GM12864 (cell line): Measurements from ENCODE around the gene PARN.

Source experiments
- DNase-seq: peaks from one replicate; pipeline ENCODE4 v3.0.0-alpha.2; 2011; ENCODE audit warnings: low read depth
- H3K4me3 ChIP-seq: 2 replicates; pipeline ENCODE4 v1.5.1; 2011; ENCODE audit warnings: mild to moderate bottlenecking, low read depth, low read length, control low read depth
- TF ChIP-seq, protein P1 (sequence below): IDR thresholded peaks from 2 replicates; pipeline ENCODE4 v1.5.1; 2011; ENCODE audit warnings: low read depth, mild to moderate bottlenecking, moderate library complexity, low read length, control low read depth, inconsistent platforms; ENCODE audit errors: missing control alignments

PARN gene

DNA sequence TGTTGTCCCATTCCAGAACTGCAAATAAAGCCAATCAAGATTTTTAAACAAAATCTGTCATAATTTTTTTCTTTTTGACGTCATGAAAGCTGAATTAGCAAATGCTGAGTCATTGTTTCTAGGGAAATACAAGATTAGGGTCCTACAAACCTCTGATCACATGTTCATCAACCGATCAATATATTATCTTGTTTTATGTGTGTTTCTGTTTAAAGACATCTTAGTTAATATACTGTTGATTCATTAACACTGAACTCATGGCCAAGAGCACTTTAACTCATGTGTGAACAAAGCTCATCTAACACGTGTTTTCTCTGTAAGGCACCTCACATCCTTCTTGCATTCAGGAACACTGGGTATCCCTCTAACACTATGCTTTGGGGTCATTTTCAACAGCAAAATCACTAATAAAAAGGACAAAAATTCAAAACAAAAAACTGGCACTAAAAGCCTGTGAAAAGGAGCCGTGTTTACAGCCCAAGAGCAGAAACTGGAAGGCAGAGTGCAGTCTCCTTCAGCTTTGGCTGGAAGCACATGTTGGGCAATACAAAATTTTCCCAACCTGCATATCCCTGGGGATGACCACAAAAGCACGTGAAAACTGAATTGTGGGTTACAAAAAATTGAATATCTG, 102.5 kb downstream of the PARN start:
- DNase-seq, result no peak
- H3K4me3 ChIP-seq, result no peak overlapping the region
- TF ChIP-seq, protein P1, sequence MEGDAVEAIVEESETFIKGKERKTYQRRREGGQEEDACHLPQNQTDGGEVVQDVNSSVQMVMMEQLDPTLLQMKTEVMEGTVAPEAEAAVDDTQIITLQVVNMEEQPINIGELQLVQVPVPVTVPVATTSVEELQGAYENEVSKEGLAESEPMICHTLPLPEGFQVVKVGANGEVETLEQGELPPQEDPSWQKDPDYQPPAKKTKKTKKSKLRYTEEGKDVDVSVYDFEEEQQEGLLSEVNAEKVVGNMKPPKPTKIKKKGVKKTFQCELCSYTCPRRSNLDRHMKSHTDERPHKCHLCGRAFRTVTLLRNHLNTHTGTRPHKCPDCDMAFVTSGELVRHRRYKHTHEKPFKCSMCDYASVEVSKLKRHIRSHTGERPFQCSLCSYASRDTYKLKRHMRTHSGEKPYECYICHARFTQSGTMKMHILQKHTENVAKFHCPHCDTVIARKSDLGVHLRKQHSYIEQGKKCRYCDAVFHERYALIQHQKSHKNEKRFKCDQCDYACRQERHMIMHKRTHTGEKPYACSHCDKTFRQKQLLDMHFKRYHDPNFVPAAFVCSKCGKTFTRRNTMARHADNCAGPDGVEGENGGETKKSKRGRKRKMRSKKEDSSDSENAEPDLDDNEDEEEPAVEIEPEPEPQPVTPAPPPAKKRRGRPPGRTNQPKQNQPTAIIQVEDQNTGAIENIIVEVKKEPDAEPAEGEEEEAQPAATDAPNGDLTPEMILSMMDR, result no peak

GRCh38 chr16:14525596-14525995, 104.5 kb downstream of the PARN start:
- H3K4me3 ChIP-seq, result no peak overlapping the region
- TF ChIP-seq, protein P1, result no peak
- no peak for DNase-seq

GRCh38 chr16:14524979-14525378, 105.1 kb downstream of the PARN start:
- TF ChIP-seq, protein P1, result no peak
- H3K4me3 ChIP-seq, result no peak overlapping the region
- no peak for DNase-seq

- no peak overlapping the region for H3K4me3 ChIP-seq
- no peak for DNase-seq
- TF ChIP-seq, protein P1, result no peak
These were observed 106.4 kb downstream of the PARN start for GRCh38 chr16:14523632-14524031.

- DNase-seq, result no peak
- no peak overlapping the region for H3K4me3 ChIP-seq
- TF ChIP-seq, protein P1, result no peak
These were observed 107.4 kb downstream of the PARN start for GRCh38 chr16:14522671-14523070.

- no peak for DNase-seq
- H3K4me3 ChIP-seq, result no peak overlapping the region
- TF ChIP-seq, protein P1, result no peak
These were observed 109.3 kb downstream of the PARN start for GRCh38 chr16:14520753-14521152.

DNA sequence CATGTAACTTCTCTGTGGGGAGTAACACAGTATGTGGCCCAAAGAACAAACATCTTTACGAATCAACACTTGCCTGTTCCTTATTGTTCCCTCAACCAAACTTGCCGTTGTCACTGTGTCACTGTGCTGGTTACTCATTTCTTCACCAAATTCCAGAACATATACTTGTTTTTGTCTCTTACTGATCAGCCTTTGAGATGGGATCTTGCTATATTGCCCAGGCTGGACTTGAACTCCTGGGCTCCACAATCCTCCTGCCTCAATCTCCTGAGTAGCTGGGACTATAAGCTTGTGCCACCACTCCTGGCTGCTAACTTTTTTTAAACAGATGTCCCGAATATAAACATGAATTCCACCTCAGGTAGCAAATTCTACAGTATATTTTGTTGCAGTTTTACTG, 115.1 kb downstream of the PARN start:
- no peak for DNase-seq
- TF ChIP-seq, protein P1, result no peak
- no peak overlapping the region for H3K4me3 ChIP-seq
